Suprapubic skin (tissue), 3 donors: ENCODE measurements around the gene KIF22.

Experiments
- CTCF ChIP-seq, 2 donors: fragments of 200-600 bp in 1 of 2; fragments of 450-650 bp in 1 of 2; sonication (generic) in 1 of 2; IDR thresholded peaks; one replicate each; pipeline ENCODE4 v1.5.1; 2016 to 2019; ENCODE audit warnings: antibody characterized with exemption in 2 of 2, mild to moderate bottlenecking in 1 of 2, moderate library complexity in 1 of 2
- POLR2A ChIP-seq, 2 donors: fragments of 450-650 bp; IDR thresholded peaks; one replicate each; pipeline ENCODE4 v1.6.1; 2017; ENCODE audit warnings: antibody characterized with exemption in 2 of 2, mild to moderate bottlenecking in 2 of 2, moderate library complexity in 2 of 2

- TF ChIP-seq POLR2A (IDR thresholded peaks at IDR 0.05) (no peak), CTCF (IDR thresholded peaks at IDR 0.05) (no peak)
These were observed 17.8 kb downstream of the KIF22 start for GRCh38 chr16:29808219-29808900.
